ENCODE measurements around the gene PADI3. TPM values are rescaled to one million over a fixed set of nuclear protein-coding genes. Genes with fewer than 3 reads are reported as not detected.

The PADI3 gene, protein sequence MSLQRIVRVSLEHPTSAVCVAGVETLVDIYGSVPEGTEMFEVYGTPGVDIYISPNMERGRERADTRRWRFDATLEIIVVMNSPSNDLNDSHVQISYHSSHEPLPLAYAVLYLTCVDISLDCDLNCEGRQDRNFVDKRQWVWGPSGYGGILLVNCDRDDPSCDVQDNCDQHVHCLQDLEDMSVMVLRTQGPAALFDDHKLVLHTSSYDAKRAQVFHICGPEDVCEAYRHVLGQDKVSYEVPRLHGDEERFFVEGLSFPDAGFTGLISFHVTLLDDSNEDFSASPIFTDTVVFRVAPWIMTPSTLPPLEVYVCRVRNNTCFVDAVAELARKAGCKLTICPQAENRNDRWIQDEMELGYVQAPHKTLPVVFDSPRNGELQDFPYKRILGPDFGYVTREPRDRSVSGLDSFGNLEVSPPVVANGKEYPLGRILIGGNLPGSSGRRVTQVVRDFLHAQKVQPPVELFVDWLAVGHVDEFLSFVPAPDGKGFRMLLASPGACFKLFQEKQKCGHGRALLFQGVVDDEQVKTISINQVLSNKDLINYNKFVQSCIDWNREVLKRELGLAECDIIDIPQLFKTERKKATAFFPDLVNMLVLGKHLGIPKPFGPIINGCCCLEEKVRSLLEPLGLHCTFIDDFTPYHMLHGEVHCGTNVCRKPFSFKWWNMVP
- not detected for total RNA-seq

DNA sequence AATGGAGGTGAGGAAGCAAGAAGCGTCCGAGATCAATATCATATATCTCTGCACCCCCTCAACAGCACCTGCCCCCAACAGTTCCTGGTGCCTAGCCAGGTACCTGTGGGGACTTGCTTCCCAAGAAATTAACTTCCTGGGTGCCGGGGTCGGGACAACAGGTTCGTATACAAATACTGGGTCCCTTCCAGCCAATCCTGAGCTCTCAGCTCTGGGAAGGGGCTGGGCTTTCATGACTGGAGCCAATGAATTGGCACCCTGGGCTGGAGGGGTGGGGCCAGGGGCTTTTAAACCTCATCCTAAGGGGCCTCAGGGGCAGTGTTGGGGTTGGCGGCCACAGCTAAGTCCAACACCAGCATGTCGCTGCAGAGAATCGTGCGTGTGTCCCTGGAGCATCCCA lies at the start of gene PADI3:
Gene PADI3 (plus strand): TSS at position 318 of the 400 bp plus-strand sequence. CDS start 40 bp downstream, at position 358.
- H3K27ac ChIP-seq, result no peak within 1 kb of the TSS
- no peaks in the 10 kb centered on the region for H3K27me3 ChIP-seq
- no peaks in the 10 kb centered on the region for H3K4me1 ChIP-seq
- no peak within 1 kb of the TSS for H3K4me3 ChIP-seq
- H3K9me3 ChIP-seq, result no peaks in the 10 kb centered on the region
- intact Hi-C loops (cut with DNase I; ENCODE audit: low total_unique reads), result no loop called here
- no peak for DNase-seq
- TF ChIP-seq POLR2A (IDR thresholded peaks at IDR 0.05), result no peak
- TF ChIP-seq, protein P1, sequence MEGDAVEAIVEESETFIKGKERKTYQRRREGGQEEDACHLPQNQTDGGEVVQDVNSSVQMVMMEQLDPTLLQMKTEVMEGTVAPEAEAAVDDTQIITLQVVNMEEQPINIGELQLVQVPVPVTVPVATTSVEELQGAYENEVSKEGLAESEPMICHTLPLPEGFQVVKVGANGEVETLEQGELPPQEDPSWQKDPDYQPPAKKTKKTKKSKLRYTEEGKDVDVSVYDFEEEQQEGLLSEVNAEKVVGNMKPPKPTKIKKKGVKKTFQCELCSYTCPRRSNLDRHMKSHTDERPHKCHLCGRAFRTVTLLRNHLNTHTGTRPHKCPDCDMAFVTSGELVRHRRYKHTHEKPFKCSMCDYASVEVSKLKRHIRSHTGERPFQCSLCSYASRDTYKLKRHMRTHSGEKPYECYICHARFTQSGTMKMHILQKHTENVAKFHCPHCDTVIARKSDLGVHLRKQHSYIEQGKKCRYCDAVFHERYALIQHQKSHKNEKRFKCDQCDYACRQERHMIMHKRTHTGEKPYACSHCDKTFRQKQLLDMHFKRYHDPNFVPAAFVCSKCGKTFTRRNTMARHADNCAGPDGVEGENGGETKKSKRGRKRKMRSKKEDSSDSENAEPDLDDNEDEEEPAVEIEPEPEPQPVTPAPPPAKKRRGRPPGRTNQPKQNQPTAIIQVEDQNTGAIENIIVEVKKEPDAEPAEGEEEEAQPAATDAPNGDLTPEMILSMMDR (IDR thresholded peaks at IDR 0.05), result no peak
- H3K36me3 ChIP-seq, result no peaks in the 10 kb centered on the region

DNA sequence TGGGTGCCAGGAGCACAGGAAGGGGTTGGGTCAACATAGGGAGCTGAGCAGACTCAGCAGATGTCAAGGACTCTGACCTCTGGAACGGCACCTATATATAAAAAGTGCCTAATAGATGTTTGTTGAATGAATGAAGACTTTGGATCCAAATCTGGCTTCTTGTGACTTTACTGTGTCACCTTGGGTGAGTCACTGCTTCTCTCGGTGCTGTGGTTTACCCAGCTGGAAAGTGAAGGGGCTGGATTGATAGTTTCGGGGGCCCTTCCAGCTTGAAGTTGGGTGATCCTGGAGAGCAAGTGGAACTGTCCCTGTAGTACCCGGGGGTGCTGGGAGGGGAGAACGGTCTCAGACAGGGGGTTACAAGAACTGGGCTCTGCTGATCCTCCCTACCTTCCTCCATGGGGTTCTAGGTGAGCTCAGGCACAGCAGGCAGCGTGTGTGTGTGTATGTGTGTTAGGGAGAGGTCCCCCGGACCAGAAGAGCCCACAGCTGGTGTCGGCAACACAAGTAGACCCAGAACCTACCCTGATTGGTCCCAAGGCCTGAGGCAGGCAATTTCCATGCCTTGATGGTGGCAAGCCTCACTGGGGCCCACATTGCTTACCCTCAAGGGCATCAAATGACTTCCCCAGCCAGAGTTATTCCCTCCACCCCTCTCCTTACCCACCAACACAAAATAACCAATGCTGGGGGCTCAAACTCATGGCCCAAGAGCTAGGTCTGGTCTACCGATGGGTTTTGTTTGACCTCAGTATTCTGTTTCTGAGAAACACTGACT lies 49.4 kb upstream of the PADI3 start:
- H3K4me1 ChIP-seq, result no peaks in the 10 kb centered on the region
- H3K36me3 ChIP-seq, result no peaks in the 10 kb centered on the region
- no peaks in the 10 kb centered on the region for H3K9me3 ChIP-seq
- H3K27ac ChIP-seq, result no peak overlapping the region
- no peak for DNase-seq
- no peak overlapping the region for H3K4me3 ChIP-seq
- TF ChIP-seq, protein P1 (IDR thresholded peaks at IDR 0.05), result no peak
- TF ChIP-seq POLR2A (IDR thresholded peaks at IDR 0.05), result no peak
- intact Hi-C loops (cut with DNase I; ENCODE audit: low total_unique reads), result no loop called here
- no peaks in the 10 kb centered on the region for H3K27me3 ChIP-seq

DNA sequence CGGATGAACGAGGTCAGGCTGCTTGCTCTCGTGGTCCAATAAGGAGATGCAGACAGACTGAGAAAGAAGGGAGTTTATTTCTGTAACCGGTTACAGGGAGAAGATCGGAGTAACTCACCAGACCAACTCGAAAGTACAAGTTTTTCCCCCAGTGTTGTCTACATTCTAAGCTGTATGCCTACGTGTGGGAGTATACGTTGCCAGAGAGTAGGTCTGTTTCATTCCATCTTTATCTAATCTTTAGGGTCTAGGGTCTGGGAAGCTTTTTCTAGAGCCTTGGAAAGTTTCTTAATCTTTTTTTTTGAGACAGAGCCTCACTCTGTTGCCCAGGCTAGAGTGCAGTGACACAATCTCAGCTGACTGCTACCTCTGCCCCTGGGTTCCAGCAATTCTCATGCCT lies 48.7 kb upstream of the PADI3 start:
- TF ChIP-seq, protein P1 (IDR thresholded peaks at IDR 0.05), result no peak
- no peak for TF ChIP-seq POLR2A (IDR thresholded peaks at IDR 0.05)
- no peak overlapping the region for H3K4me3 ChIP-seq
- intact Hi-C loops (cut with DNase I; ENCODE audit: low total_unique reads), result no loop called here
- H3K4me1 ChIP-seq, result no peaks in the 10 kb centered on the region
- no peaks in the 10 kb centered on the region for H3K36me3 ChIP-seq
- no peaks in the 10 kb centered on the region for H3K9me3 ChIP-seq
- no peak overlapping the region for H3K27ac ChIP-seq
- H3K27me3 ChIP-seq, result no peaks in the 10 kb centered on the region
- no peak for DNase-seq

DNA sequence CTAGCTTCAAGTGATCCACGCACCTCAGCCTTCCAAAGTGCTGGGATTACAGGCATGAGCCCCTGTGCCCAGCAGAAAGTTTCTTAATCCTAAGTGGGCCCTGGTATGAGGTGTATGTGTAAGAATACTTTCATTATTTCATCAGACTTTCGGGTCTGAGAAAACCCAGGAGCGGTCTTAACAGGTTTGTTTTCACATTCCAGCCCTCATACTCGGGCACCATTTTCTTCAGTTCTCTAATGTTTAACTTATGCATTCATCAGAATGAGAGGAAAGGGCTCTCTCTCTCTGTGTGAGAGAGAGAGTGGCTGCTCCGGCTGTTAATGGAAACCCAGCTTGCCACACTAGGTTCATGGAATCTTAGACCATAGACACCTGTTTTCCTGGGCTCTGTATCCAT lies 48.1 kb upstream of the PADI3 start:
- Histone ChIP-seq H3K27ac (no peak overlapping the region), H3K4me1 (no peaks in the 10 kb centered on the region), H3K36me3 (no peaks in the 10 kb centered on the region), H3K27me3 (no peaks in the 10 kb centered on the region), H3K9me3 (no peaks in the 10 kb centered on the region), H3K4me3 (no peak overlapping the region)
- no peak for DNase-seq
- TF ChIP-seq POLR2A (IDR thresholded peaks at IDR 0.05), result no peak
- TF ChIP-seq, protein P1 (IDR thresholded peaks at IDR 0.05), result no peak
- intact Hi-C loops (cut with DNase I; ENCODE audit: low total_unique reads), result no loop called here
